ENCODE measurements around the gene FGFR4.

Gene FGFR4

DNA sequence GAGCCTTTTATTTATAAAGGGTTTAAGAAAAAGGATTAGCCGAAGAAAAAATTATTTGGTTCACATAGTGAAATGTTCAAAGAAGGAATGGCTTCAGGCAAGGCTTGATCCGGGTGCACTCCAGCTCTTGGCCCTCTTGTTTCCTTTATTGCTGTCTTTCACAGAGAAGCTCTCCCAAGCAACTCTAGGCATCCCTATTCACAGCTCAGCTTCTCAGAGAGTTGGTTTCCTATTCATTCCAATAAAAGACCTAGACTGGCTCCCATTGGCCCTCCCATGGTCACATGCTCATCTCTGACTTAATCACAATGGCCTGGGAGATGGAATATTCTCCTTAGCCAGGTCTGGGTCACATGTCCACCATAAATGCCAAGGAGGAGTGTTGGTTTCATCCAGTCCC is 9.4 kb upstream of the FGFR4 start:
- peaks cover 4% of the 10 kb centered on the region for H3K4me1 ChIP-seq (ENCODE audit: control insufficient read depth, low read length)
- H3K9me3 ChIP-seq (ENCODE audit: control insufficient read depth, insufficient read depth, low read length): no peaks in the 10 kb centered on the region
- H3K79me2 ChIP-seq (ENCODE audit: control insufficient read depth, low read length): no peaks in the 10 kb centered on the region
- no peaks in the 10 kb centered on the region for H3K9me2 ChIP-seq (replicated peaks; ENCODE audit: control insufficient read depth, low read length)
- H3F3A ChIP-seq (ENCODE audit: control insufficient read depth, insufficient read depth): no peaks in the 10 kb centered on the region
- H4K20me1 ChIP-seq (ENCODE audit: control insufficient read depth, insufficient read depth, low read depth, low read length): no peaks in the 10 kb centered on the region
- no peak for TF ChIP-seq EZH2phosphoT487 (IDR thresholded peaks at IDR 0.05; ENCODE audit: borderline replicate concordance, low read length)
- TF ChIP-seq, protein P1, sequence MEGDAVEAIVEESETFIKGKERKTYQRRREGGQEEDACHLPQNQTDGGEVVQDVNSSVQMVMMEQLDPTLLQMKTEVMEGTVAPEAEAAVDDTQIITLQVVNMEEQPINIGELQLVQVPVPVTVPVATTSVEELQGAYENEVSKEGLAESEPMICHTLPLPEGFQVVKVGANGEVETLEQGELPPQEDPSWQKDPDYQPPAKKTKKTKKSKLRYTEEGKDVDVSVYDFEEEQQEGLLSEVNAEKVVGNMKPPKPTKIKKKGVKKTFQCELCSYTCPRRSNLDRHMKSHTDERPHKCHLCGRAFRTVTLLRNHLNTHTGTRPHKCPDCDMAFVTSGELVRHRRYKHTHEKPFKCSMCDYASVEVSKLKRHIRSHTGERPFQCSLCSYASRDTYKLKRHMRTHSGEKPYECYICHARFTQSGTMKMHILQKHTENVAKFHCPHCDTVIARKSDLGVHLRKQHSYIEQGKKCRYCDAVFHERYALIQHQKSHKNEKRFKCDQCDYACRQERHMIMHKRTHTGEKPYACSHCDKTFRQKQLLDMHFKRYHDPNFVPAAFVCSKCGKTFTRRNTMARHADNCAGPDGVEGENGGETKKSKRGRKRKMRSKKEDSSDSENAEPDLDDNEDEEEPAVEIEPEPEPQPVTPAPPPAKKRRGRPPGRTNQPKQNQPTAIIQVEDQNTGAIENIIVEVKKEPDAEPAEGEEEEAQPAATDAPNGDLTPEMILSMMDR (IDR thresholded peaks at IDR 0.05; ENCODE audit: low read depth, low read length, poor library complexity, severe bottlenecking): no peak
- H3K4me2 ChIP-seq (ENCODE audit: low read length): no peak overlapping the region
- no peaks in the 10 kb centered on the region for H3K36me3 ChIP-seq (ENCODE audit: control insufficient read depth, low read length)
- H3K4me3 ChIP-seq (ENCODE audit: low read length): no peak overlapping the region
- no peak overlapping the region for H3K27ac ChIP-seq (ENCODE audit: low read depth, low read length)
- H3K27me3 ChIP-seq (ENCODE audit: control insufficient read depth, low read length): no peaks in the 10 kb centered on the region

DNA sequence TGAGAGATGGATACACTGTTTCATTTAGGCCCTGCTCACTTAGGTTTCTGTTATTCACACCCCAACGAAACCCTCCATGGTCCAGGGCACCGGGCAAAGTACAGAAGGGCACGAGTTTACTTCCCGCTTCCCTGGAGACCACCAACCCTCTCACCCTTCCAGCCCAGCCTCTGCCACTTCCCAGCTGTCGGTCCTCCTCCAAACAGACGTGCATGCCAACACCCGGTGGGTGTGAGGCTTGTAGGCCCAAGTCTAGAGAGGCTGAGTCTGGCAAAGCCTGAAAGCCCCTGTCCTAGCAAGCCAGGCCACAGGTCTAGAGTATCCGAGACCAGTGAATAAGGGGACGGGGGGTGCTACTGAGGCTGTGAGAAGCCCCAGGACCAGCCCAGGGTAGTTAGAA is 7.1 kb upstream of the FGFR4 start:
- Histone ChIP-seq H3K27me3 (ENCODE audit: control insufficient read depth, low read length) (no peaks in the 10 kb centered on the region), H3K27ac (ENCODE audit: low read depth, low read length) (no peak overlapping the region), H3K36me3 (ENCODE audit: control insufficient read depth, low read length) (no peaks in the 10 kb centered on the region), H3K4me2 (ENCODE audit: low read length) (no peak overlapping the region), H3K79me2 (ENCODE audit: control insufficient read depth, low read length) (no peaks in the 10 kb centered on the region), H4K20me1 (ENCODE audit: control insufficient read depth, insufficient read depth, low read depth, low read length) (no peaks in the 10 kb centered on the region), H3K4me3 (ENCODE audit: low read length) (no peak overlapping the region), H3F3A (ENCODE audit: control insufficient read depth, insufficient read depth) (no peaks in the 10 kb centered on the region), H3K4me1 (ENCODE audit: control insufficient read depth, low read length) (peaks cover 6% of the 10 kb centered on the region), H3K9me2 (replicated peaks; ENCODE audit: control insufficient read depth, low read length) (no peaks in the 10 kb centered on the region), H3K9me3 (ENCODE audit: control insufficient read depth, insufficient read depth, low read length) (no peaks in the 10 kb centered on the region)
- TF ChIP-seq EZH2phosphoT487 (IDR thresholded peaks at IDR 0.05; ENCODE audit: borderline replicate concordance, low read length): no peak
- TF ChIP-seq, protein P1 (IDR thresholded peaks at IDR 0.05; ENCODE audit: low read depth, low read length, poor library complexity, severe bottlenecking): no peak

- Histone ChIP-seq H3K4me3 (ENCODE audit: low read length) (no peak overlapping the region), H3K27ac (ENCODE audit: low read depth, low read length) (no peak overlapping the region), H3K27me3 (ENCODE audit: control insufficient read depth, low read length) (no peaks in the 10 kb centered on the region), H3K4me2 (ENCODE audit: low read length) (no peak overlapping the region), H3K4me1 (ENCODE audit: control insufficient read depth, low read length) (peaks cover 12% of the 10 kb centered on the region), H3K36me3 (ENCODE audit: control insufficient read depth, low read length) (no peaks in the 10 kb centered on the region), H3K9me3 (ENCODE audit: control insufficient read depth, insufficient read depth, low read length) (no peaks in the 10 kb centered on the region), H4K20me1 (ENCODE audit: control insufficient read depth, insufficient read depth, low read depth, low read length) (no peaks in the 10 kb centered on the region), H3K79me2 (ENCODE audit: control insufficient read depth, low read length) (no peaks in the 10 kb centered on the region), H3F3A (ENCODE audit: control insufficient read depth, insufficient read depth) (peaks cover 4% of the 10 kb centered on the region), H3K9me2 (replicated peaks; ENCODE audit: control insufficient read depth, low read length) (no peaks in the 10 kb centered on the region)
- TF ChIP-seq, protein P1 (IDR thresholded peaks at IDR 0.05; ENCODE audit: low read depth, low read length, poor library complexity, severe bottlenecking): no peak
- TF ChIP-seq EZH2phosphoT487 (IDR thresholded peaks at IDR 0.05; ENCODE audit: borderline replicate concordance, low read length): no peak
Measured at GRCh38 chr5:177080265-177080664, 6.5 kb upstream of the FGFR4 start.

- H3K4me3 ChIP-seq (ENCODE audit: low read length): no peak overlapping the region
- H3K4me2 ChIP-seq (ENCODE audit: low read length): no peak overlapping the region
- no peaks in the 10 kb centered on the region for H4K20me1 ChIP-seq (ENCODE audit: control insufficient read depth, insufficient read depth, low read depth, low read length)
- no peaks in the 10 kb centered on the region for H3K27me3 ChIP-seq (ENCODE audit: control insufficient read depth, low read length)
- no peak overlapping the region for H3K27ac ChIP-seq (ENCODE audit: low read depth, low read length)
- no peaks in the 10 kb centered on the region for H3K9me2 ChIP-seq (replicated peaks; ENCODE audit: control insufficient read depth, low read length)
- no peaks in the 10 kb centered on the region for H3K79me2 ChIP-seq (ENCODE audit: control insufficient read depth, low read length)
- H3K9me3 ChIP-seq (ENCODE audit: control insufficient read depth, insufficient read depth, low read length): no peaks in the 10 kb centered on the region
- H3K4me1 ChIP-seq (ENCODE audit: control insufficient read depth, low read length): peaks cover 26% of the 10 kb centered on the region
- no peak for TF ChIP-seq EZH2phosphoT487 (IDR thresholded peaks at IDR 0.05; ENCODE audit: borderline replicate concordance, low read length)
- TF ChIP-seq, protein P1 (IDR thresholded peaks at IDR 0.05; ENCODE audit: low read depth, low read length, poor library complexity, severe bottlenecking): no peak
- peaks cover 15% of the 10 kb centered on the region for H3F3A ChIP-seq (ENCODE audit: control insufficient read depth, insufficient read depth)
- no peaks in the 10 kb centered on the region for H3K36me3 ChIP-seq (ENCODE audit: control insufficient read depth, low read length)
Measured at GRCh38 chr5:177081859-177082258, 4.9 kb upstream of the FGFR4 start.

Data from DOHH2 (cell line).